Neural cell (in vitro differentiated cells): Measurements from ENCODE around the gene C1QTNF4.

Experiments
- POLR2AphosphoS5 ChIP-seq: IDR thresholded peaks from 2 replicates; pipeline ENCODE4 v1.6.1; 2012
- SMC3 ChIP-seq: fragments of 450-650 bp; conservative IDR thresholded peaks from 2 replicates; pipeline ENCODE4 v1.6.1; 2014; ENCODE audit warnings: antibody characterized with exemption, mild to moderate bottlenecking, moderate library complexity; ENCODE audit not compliant: poor library complexity
- TF ChIP-seq, protein P1 (sequence below): IDR thresholded peaks from 2 replicates; pipeline ENCODE4 v1.6.1; 2012; ENCODE audit warnings: borderline replicate concordance
- TF ChIP-seq, protein P2 (sequence below): fragments of 450-650 bp; IDR thresholded peaks from 2 replicates; pipeline ENCODE4 v1.5.1; 2014; ENCODE audit warnings: antibody characterized with exemption, mild to moderate bottlenecking, moderate library complexity; ENCODE audit not compliant: poor library complexity, severe bottlenecking

DNA sequence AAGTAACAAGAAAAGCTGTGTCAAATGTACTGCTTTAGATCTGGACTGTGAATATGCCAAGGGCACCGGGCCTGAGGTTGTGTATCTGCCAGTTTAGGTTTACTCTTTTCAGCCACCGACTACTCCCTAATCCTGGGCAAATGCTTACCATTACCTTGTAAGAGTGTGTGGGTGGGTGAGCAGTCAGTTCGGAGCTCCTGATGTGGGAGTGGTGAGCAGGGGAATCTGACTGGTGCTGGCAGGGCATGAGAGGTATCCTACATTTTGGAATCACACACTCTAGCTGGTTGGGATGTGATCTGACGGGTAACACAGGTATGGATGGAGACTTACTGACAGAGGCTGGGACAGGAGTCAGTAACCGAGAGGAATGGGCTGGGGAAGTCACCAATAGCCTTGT is 10.4 kb downstream of the C1QTNF4 start:
- TF ChIP-seq, protein P1, sequence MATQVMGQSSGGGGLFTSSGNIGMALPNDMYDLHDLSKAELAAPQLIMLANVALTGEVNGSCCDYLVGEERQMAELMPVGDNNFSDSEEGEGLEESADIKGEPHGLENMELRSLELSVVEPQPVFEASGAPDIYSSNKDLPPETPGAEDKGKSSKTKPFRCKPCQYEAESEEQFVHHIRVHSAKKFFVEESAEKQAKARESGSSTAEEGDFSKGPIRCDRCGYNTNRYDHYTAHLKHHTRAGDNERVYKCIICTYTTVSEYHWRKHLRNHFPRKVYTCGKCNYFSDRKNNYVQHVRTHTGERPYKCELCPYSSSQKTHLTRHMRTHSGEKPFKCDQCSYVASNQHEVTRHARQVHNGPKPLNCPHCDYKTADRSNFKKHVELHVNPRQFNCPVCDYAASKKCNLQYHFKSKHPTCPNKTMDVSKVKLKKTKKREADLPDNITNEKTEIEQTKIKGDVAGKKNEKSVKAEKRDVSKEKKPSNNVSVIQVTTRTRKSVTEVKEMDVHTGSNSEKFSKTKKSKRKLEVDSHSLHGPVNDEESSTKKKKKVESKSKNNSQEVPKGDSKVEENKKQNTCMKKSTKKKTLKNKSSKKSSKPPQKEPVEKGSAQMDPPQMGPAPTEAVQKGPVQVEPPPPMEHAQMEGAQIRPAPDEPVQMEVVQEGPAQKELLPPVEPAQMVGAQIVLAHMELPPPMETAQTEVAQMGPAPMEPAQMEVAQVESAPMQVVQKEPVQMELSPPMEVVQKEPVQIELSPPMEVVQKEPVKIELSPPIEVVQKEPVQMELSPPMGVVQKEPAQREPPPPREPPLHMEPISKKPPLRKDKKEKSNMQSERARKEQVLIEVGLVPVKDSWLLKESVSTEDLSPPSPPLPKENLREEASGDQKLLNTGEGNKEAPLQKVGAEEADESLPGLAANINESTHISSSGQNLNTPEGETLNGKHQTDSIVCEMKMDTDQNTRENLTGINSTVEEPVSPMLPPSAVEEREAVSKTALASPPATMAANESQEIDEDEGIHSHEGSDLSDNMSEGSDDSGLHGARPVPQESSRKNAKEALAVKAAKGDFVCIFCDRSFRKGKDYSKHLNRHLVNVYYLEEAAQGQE: no peak
- TF ChIP-seq, protein P2, sequence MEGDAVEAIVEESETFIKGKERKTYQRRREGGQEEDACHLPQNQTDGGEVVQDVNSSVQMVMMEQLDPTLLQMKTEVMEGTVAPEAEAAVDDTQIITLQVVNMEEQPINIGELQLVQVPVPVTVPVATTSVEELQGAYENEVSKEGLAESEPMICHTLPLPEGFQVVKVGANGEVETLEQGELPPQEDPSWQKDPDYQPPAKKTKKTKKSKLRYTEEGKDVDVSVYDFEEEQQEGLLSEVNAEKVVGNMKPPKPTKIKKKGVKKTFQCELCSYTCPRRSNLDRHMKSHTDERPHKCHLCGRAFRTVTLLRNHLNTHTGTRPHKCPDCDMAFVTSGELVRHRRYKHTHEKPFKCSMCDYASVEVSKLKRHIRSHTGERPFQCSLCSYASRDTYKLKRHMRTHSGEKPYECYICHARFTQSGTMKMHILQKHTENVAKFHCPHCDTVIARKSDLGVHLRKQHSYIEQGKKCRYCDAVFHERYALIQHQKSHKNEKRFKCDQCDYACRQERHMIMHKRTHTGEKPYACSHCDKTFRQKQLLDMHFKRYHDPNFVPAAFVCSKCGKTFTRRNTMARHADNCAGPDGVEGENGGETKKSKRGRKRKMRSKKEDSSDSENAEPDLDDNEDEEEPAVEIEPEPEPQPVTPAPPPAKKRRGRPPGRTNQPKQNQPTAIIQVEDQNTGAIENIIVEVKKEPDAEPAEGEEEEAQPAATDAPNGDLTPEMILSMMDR: no peak
- TF ChIP-seq POLR2AphosphoS5: no peak
- no peak for TF ChIP-seq SMC3
